SK-N-SH (cell line): ENCODE measurements around the gene DYNC1H1.

Experiments used
- CTCF ChIP-seq: fragments of 200-600 bp; sonication (generic); IDR thresholded peaks from 2 replicates; pipeline ENCODE4 v1.6.1; 2017; ENCODE audit warnings: antibody characterized with exemption, mild to moderate bottlenecking, moderate library complexity
- MAX ChIP-seq: IDR thresholded peaks from 2 replicates; pipeline ENCODE4 v1.4.0; 2012; ENCODE audit warnings: low read depth
- RAD21 ChIP-seq: IDR thresholded peaks from 2 replicates; pipeline ENCODE4 v1.6.1; 2012; ENCODE audit warnings: mild to moderate bottlenecking, low read length
- TAF1 ChIP-seq: IDR thresholded peaks from 2 replicates; pipeline ENCODE4 v1.6.1; 2012; ENCODE audit warnings: low read depth, mild to moderate bottlenecking, low read length, moderate library complexity, borderline replicate concordance

DNA sequence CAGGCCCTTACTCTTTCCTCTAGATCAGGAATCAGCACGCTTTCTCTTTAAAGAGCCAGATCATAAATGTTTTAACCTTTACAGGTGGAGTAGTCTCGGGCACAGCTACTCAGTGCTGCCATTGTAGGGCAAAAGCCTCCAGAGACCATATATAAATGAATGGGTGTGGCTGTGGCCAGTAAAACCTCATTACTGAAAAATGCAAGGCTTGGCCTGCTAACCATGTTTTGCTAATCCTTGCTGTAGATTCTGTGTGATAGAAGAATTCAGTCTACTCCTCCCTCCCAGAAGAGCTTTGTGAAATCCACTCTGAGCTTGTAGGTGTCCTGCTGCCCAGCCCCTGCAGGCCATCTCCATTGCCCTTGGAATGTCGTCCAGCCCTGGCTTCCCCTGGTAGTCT is 64.4 kb downstream of the DYNC1H1 start:
- TF ChIP-seq MAX: no peak
- TF ChIP-seq CTCF: no peak
- TF ChIP-seq RAD21: no peak
- TF ChIP-seq TAF1: no peak
